CD14-positive monocyte (primary cell): ENCODE measurements around the gene SLFN12. TPM values are rescaled to one million over a fixed set of nuclear protein-coding genes. Genes with fewer than 3 reads are reported as not detected.
A peak's percentile ranks its signal among the peaks of the same experiment; 100 is the strongest.

Experiments used
- DNase-seq, 3 donors: peaks; one replicate each; pipeline ENCODE4 v3.0.0-alpha.2; 2011 to 2022
- H2AFZ ChIP-seq: 2 replicates; pipeline ENCODE4 v1.6.0; 2012; ENCODE audit warnings: mild to moderate bottlenecking, low read depth, low read length, inconsistent platforms; ENCODE audit not compliant: insufficient read depth, poor library complexity, severe bottlenecking
- H3K27ac ChIP-seq, 2 donors: 1 replicate in 1 of 2; 2 replicates in 1 of 2; pipeline ENCODE4 v1.5.1; 2012 to 2013; ENCODE audit warnings: low read length in 2 of 2, control low read depth in 1 of 2, inconsistent platforms in 1 of 2, low read depth in 1 of 2, mild to moderate bottlenecking in 1 of 2
- H3K27me3 ChIP-seq, 2 donors: one replicate each; pipeline versions ENCODE4 v1.6.0 to v1.6.1; 2011 to 2013; ENCODE audit warnings: low read length in 2 of 2; ENCODE audit not compliant: control insufficient read depth in 2 of 2, insufficient read depth in 2 of 2
- H3K36me3 ChIP-seq, 2 donors: replicated peaks in 1 of 2; 1 replicate in 1 of 2; 2 replicates in 1 of 2; pipeline versions ENCODE4 v1.5.1 to v1.6.1; 2012 to 2013; ENCODE audit warnings: low read length in 2 of 2, control low read depth in 1 of 2, inconsistent platforms in 1 of 2, mild to moderate bottlenecking in 1 of 2; ENCODE audit not compliant: insufficient read depth in 2 of 2, control insufficient read depth in 1 of 2
- H3K4me1 ChIP-seq, 2 donors: 1 replicate in 1 of 2; 2 replicates in 1 of 2; pipeline versions ENCODE4 v1.5.1 to v1.6.1; 2012 to 2013; ENCODE audit warnings: low read length in 2 of 2, control low read depth in 1 of 2, inconsistent platforms in 1 of 2, mild to moderate bottlenecking in 1 of 2, moderate library complexity in 1 of 2; ENCODE audit not compliant: insufficient read depth in 2 of 2, control insufficient read depth in 1 of 2
- H3K4me2 ChIP-seq: replicated peaks from 2 replicates; pipeline ENCODE3; 2012; ENCODE audit warnings: low read length, moderate library complexity, mild to moderate bottlenecking; ENCODE audit not compliant: poor library complexity, severe bottlenecking; ENCODE audit errors: extremely low read depth
- H3K4me3 ChIP-seq, 3 experiments: fragments of 200-600 bp in 1 of 3; sonication (generic) in 1 of 3; replicated peaks in 1 of 3; 1 replicate in 2 of 3; 2 replicates in 1 of 3; pipeline ENCODE4 v1.5.1; 2011 to 2013; ENCODE audit warnings: low read length in 3 of 3, mild to moderate bottlenecking in 3 of 3, control low read depth in 2 of 3, low read depth in 2 of 3, inconsistent platforms in 1 of 3, moderate library complexity in 1 of 3
- H3K79me2 ChIP-seq: 2 replicates; pipeline ENCODE4 v1.6.0; 2012; ENCODE audit warnings: mild to moderate bottlenecking, control low read depth, inconsistent platforms, low read length, moderate library complexity; ENCODE audit not compliant: insufficient read depth
- H3K9ac ChIP-seq: 2 replicates; pipeline ENCODE4 v1.6.0; 2017; ENCODE audit warnings: low read length, mild to moderate bottlenecking; ENCODE audit not compliant: insufficient read depth, poor library complexity, severe bottlenecking
- H3K9me3 ChIP-seq, 2 donors: replicated peaks in 1 of 2; 1 replicate in 1 of 2; 2 replicates in 1 of 2; pipeline versions ENCODE4 v1.5.1 to v1.6.1; 2012 to 2013; ENCODE audit warnings: low read length in 2 of 2, control low read depth in 1 of 2; ENCODE audit not compliant: control insufficient read depth in 1 of 2, insufficient read depth in 1 of 2
- H4K20me1 ChIP-seq: 2 replicates; pipeline ENCODE4 v1.6.0; 2012; ENCODE audit warnings: mild to moderate bottlenecking, low read length, control low read depth, moderate library complexity; ENCODE audit not compliant: insufficient read depth
- H3K27ac Mint-ChIP-seq, 7 donors: one replicate each; pipeline ENCODE4 v1.8.0; 2020; ENCODE audit warnings: mild to moderate bottlenecking in 7 of 7, mixed read lengths in 7 of 7, moderate library complexity in 6 of 7, inconsistent platforms in 2 of 7
- H3K27me3 Mint-ChIP-seq, 3 donors: one replicate each; pipeline ENCODE4 v1.8.0; 2021 to 2022; ENCODE audit warnings: low read depth in 3 of 3, mild to moderate bottlenecking in 3 of 3, mixed read lengths in 3 of 3, moderate library complexity in 3 of 3, inconsistent platforms in 1 of 3
- H3K36me3 Mint-ChIP-seq, 2 donors: one replicate each; pipeline ENCODE4 v1.8.0; 2020; ENCODE audit warnings: mixed read lengths in 2 of 2, inconsistent platforms in 1 of 2, mild to moderate bottlenecking in 1 of 2
- H3K4me1 Mint-ChIP-seq: one replicate; pipeline ENCODE4 v1.8.0; 2020; ENCODE audit warnings: mild to moderate bottlenecking, mixed read lengths
- H3K4me3 Mint-ChIP-seq, 2 donors: one replicate each; pipeline ENCODE4 v1.8.0; 2020; ENCODE audit warnings: mild to moderate bottlenecking in 2 of 2, mixed read lengths in 2 of 2, moderate library complexity in 1 of 2
- H3K9me3 Mint-ChIP-seq, 7 donors: one replicate each; pipeline ENCODE4 v1.8.0; 2020 to 2022; ENCODE audit warnings: mixed read lengths in 7 of 7, mild to moderate bottlenecking in 6 of 7, moderate library complexity in 6 of 7, inconsistent platforms in 2 of 7
- WGBS: methylation state at CpG from one replicate; pipeline ENCODE4 v1.1.5; 2013; ENCODE audit warnings: missing lambda C conversion rate; ENCODE audit not compliant: insufficient coverage; 5-methylcytosine and 5-hydroxymethylcytosine counted together
- intact Hi-C, 2 donors: fragments of 100-400 bp; cut with micrococcal nuclease; formaldehyde crosslinking; loops; one replicate each; pipeline versions ENCODE4 v1.15.0 to v1.15.1; 2023
- polyA plus RNA-seq, 3 donors: library from polyadenylated mRNA; depleted of rRNA in 1 of 3; unstranded in 2 of 3; stranded (reverse) in 1 of 3; fragments of 300-500 nt in 2 of 3; fragments of >200 nt in 1 of 3; fragmentation: Illumina TruSeq in 2 of 3; gene quantifications; 1 replicate in 2 of 3; 2 replicates in 1 of 3; pipeline ENCODE4 v1.2.3, GENCODE V29; 2012 to 2021
- TF ChIP-seq, protein P1 (sequence below): fragments of 200-600 bp; IDR thresholded peaks from one replicate; pipeline ENCODE4 v1.8.0; 2022; ENCODE audit warnings: antibody characterized with exemption, mild to moderate bottlenecking

SLFN12 gene
- polyA plus RNA-seq, 3 donors = 8.4 to 19.6 (median 14.5) TPM

DNA sequence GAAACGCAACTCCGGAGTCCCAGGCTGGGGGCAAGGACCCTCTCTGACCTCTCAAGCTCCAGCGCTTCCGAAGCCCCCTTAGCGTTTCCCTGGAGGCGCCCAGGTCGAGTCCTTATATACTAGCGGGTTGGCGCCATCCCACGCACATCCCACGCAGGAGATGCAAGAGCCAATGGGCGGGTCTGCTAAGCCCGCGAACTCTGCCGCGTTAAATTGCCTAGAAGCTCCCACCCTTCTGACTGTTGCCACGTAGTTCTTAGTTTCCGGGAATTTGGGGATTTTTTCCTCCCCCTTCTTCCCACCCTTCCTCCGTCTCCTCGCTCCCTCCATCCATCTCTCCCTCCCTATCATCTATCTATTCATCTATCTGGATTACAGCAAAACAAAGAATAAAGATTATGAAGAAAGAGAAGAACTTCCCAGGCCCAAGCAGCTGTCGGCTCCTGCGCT is 58.7 kb downstream of the SLFN12 start, which contains the start of gene SLFN11:
TSS of gene SLFN11 (minus strand) at position 88 of the 450 bp plus-strand sequence. CDS start 9,814 bp downstream, outside the sequence.
- Mint-ChIP-seq H3K36me3 (peaks cover 14 to 16% of the 10 kb centered on the region in 2 donors), H3K27ac (peak within 1 kb of the TSS; percentile 98 to 100 (median 99)), H3K4me1 (peaks cover 66% of the 10 kb centered on the region), H3K27me3 (peaks cover 0 to 2% (median 0%) of the 10 kb centered on the region in 3 donors), H3K4me3 (peak within 1 kb of the TSS; percentile 98), H3K9me3 (peaks cover 0 to 6% (median 2%) of the 10 kb centered on the region in 7 donors)
- peak within 1 kb of the TSS; percentile 90 for H3K9ac ChIP-seq
- H3K4me1 ChIP-seq = peaks cover 61 to 90% of the 10 kb centered on the region in 2 donors
- no peaks in the 10 kb centered on the region for H3K27me3 ChIP-seq
- peak within 1 kb of the TSS; percentile 92 for H2AFZ ChIP-seq
- H3K36me3 ChIP-seq = peaks cover 0 to 8% of the 10 kb centered on the region in 2 donors
- H3K27ac ChIP-seq = peak within 1 kb of the TSS; percentile 95 to 99
- intact Hi-C loops = loop anchor here (2.0 to 10.0 kb wide), 3 partner anchors 27 to 161 kb away; partner anchors contain the start of genes SLFN12 (in 1 of the 2) and SLFN12L (in 1 of the 2)
- H4K20me1 ChIP-seq = peaks cover 4% of the 10 kb centered on the region
- H3K4me3 ChIP-seq = peak within 1 kb of the TSS; percentile 77 to 94 (median 92)
- 0% methylated on average over 17 of the region's 22 CpGs for WGBS
- peaks cover 54% of the 10 kb centered on the region for H3K79me2 ChIP-seq
- no peaks in the 10 kb centered on the region for H3K9me3 ChIP-seq
- TF ChIP-seq, protein P1, sequence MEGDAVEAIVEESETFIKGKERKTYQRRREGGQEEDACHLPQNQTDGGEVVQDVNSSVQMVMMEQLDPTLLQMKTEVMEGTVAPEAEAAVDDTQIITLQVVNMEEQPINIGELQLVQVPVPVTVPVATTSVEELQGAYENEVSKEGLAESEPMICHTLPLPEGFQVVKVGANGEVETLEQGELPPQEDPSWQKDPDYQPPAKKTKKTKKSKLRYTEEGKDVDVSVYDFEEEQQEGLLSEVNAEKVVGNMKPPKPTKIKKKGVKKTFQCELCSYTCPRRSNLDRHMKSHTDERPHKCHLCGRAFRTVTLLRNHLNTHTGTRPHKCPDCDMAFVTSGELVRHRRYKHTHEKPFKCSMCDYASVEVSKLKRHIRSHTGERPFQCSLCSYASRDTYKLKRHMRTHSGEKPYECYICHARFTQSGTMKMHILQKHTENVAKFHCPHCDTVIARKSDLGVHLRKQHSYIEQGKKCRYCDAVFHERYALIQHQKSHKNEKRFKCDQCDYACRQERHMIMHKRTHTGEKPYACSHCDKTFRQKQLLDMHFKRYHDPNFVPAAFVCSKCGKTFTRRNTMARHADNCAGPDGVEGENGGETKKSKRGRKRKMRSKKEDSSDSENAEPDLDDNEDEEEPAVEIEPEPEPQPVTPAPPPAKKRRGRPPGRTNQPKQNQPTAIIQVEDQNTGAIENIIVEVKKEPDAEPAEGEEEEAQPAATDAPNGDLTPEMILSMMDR = no peak
- peak within 1 kb of the TSS; percentile 100 for H3K4me2 ChIP-seq
- DNase-seq = peak; percentile 68 to 88 (median 77)

DNA sequence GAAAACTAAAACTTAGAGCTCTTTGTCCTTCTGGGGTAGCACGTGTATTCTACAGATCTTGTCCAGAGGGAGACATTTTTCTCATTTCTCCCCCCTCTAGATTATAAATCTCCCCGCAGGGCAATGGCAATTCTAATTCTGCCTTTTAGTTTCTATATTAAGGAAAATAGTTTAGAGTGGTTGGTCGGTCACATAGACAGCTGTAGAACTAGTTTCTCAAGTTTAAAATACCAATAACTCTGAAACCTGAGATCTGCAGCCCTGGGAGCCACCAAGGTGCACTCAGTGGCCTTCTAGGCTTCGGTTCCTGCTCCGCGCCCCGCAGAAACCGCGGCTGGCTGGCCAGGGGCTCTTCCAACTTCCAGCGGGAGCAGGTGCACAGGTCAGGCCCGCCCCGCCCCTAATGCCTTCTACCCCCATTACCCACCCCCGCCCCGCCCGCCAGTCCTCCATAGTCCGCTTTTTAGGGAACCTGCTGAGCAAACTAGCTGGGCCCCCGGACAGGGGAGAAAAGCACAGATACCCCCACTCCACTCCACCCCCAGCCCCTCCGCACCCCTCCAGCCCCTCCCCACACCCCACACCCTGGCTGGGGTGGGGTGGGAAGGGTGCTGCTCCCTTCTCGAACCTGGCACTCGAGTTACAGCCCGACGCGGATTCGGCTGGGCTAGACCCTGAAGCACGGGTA is 59.3 kb downstream of the SLFN12 start:
- peaks cover 67% of the 10 kb centered on the region for H3K4me1 Mint-ChIP-seq
- peak overlapping the region; percentile 98 for H3K4me3 Mint-ChIP-seq
- H3K27ac ChIP-seq = peak overlapping the region; percentile 95 to 99
- WGBS = 0% methylated on average over 14 of the region's 25 CpGs
- peak overlapping the region; percentile 92 for H2AFZ ChIP-seq
- H3K4me3 ChIP-seq = peak overlapping the region; percentile 77 to 94 (median 92)
- H3K36me3 ChIP-seq = peaks cover 0 to 8% of the 10 kb centered on the region in 2 donors
- no peaks in the 10 kb centered on the region for H3K27me3 ChIP-seq
- peaks cover 59% of the 10 kb centered on the region for H3K79me2 ChIP-seq
- TF ChIP-seq, protein P1 = no peak
- peaks cover 14 to 16% of the 10 kb centered on the region in 2 donors for H3K36me3 Mint-ChIP-seq
- peak overlapping the region; percentile 98 to 100 (median 99) for H3K27ac Mint-ChIP-seq
- H3K4me2 ChIP-seq = peak overlapping the region; percentile 100
- peaks cover 61 to 91% of the 10 kb centered on the region in 2 donors for H3K4me1 ChIP-seq
- peaks cover 0 to under 1% (median 0%) of the 10 kb centered on the region in 3 donors for H3K27me3 Mint-ChIP-seq
- H4K20me1 ChIP-seq = peaks cover 4% of the 10 kb centered on the region
- no peaks in the 10 kb centered on the region for H3K9me3 ChIP-seq
- peak overlapping the region; percentile 90 for H3K9ac ChIP-seq
- intact Hi-C loops = loop anchor here (2.0 to 10.0 kb wide), 3 partner anchors 26 to 162 kb away; partner anchors contain the start of genes SLFN12 (in 1 of the 2) and SLFN12L (in 1 of the 2)
- peak in 1 of 3 donors; percentile 19 for DNase-seq
- H3K9me3 Mint-ChIP-seq = peaks cover 0 to 6% (median 2%) of the 10 kb centered on the region in 7 donors
